ENCODE measurements around the gene CCDC88B.

The CCDC88B gene

GRCh38 chr11:64340671-64341335, 799 bp downstream of the CCDC88B start:
- peak; percentile 86 for DNase-seq (ENCODE audit: low spot score)

GRCh38 chr11:64341429-64341828, 1.4 kb downstream of the CCDC88B start:
- no peak for TF ChIP-seq CTCF (IDR thresholded peaks at IDR 0.05; ENCODE audit: extremely low read depth, missing control alignments)
- DNase-seq (ENCODE audit: low spot score): no peak

More at GRCh38 chr11:64340671-64341335, 799 bp downstream of the CCDC88B start:
- TF ChIP-seq CTCF (IDR thresholded peaks at IDR 0.05; ENCODE audit: extremely low read depth, missing control alignments): no peak

GRCh38 chr11:64341851-64342791, 2.1 kb downstream of the CCDC88B start:
- DNase-seq (ENCODE audit: low spot score): peak; percentile 97
- TF ChIP-seq CTCF (IDR thresholded peaks at IDR 0.05; ENCODE audit: extremely low read depth, missing control alignments): no peak

- no peak for TF ChIP-seq CTCF (IDR thresholded peaks at IDR 0.05; ENCODE audit: extremely low read depth, missing control alignments)
- no peak for DNase-seq (ENCODE audit: low spot score)
These were observed 3.1 kb downstream of the CCDC88B start for GRCh38 chr11:64342869-64343745.

- peak; percentile 49 for DNase-seq (ENCODE audit: low spot score)
- TF ChIP-seq CTCF (IDR thresholded peaks at IDR 0.05; ENCODE audit: extremely low read depth, missing control alignments): no peak
These were observed 4.0 kb downstream of the CCDC88B start for GRCh38 chr11:64343767-64344559.

- no peak for TF ChIP-seq CTCF (IDR thresholded peaks at IDR 0.05; ENCODE audit: extremely low read depth, missing control alignments)
- no peak for DNase-seq (ENCODE audit: low spot score)
These were observed 4.8 kb downstream of the CCDC88B start for GRCh38 chr11:64344787-64345186.

All from GM20000 (cell line).